Hypothalamus (tissue), 51 donors: Measurements from ENCODE around the gene RALGPS1.
A peak's percentile ranks its signal among the peaks of the same experiment; 100 is the strongest.

Experiments
- DNase-seq, 51 donors: peaks; one replicate each; lab custom pipeline; 2025; lab: John Stamatoyannopoulos, UW

The RALGPS1 gene

GRCh38 chr9:126904586-126904985 lies 10.0 kb upstream of the RALGPS1 start:
- DNase-seq: no peak

- no peak for DNase-seq
Observed at GRCh38 chr9:126906091-126906490, 8.5 kb upstream of the RALGPS1 start.

- no peak for DNase-seq
Observed at GRCh38 chr9:126907058-126907457, 7.5 kb upstream of the RALGPS1 start.

GRCh38 chr9:126915281-126915816 lies 767 bp downstream of the RALGPS1 start:
- peak in 13 of 51 donors; percentile 3 to 55 (median 18) for DNase-seq

- DNase-seq: peak in 1 of 51 donors; percentile 7
Observed at GRCh38 chr9:126915846-126916543, 1.4 kb downstream of the RALGPS1 start.

- DNase-seq: no peak
Observed at GRCh38 chr9:126916909-126917308, 2.3 kb downstream of the RALGPS1 start.

- DNase-seq: peak in 1 of 51 donors; percentile 14
Observed at GRCh38 chr9:126919193-126919592, 4.6 kb downstream of the RALGPS1 start.

GRCh38 chr9:126925876-126926275 lies 11.3 kb downstream of the RALGPS1 start:
- no peak for DNase-seq

GRCh38 chr9:126926364-126926763 lies 11.8 kb downstream of the RALGPS1 start:
- DNase-seq: no peak

GRCh38 chr9:126927419-126927818 lies 12.8 kb downstream of the RALGPS1 start:
- DNase-seq: no peak

GRCh38 chr9:126932871-126933321 lies 18.3 kb downstream of the RALGPS1 start:
- DNase-seq: peak in 3 of 51 donors; percentile 12 to 17 (median 12)

GRCh38 chr9:126933334-126933980 lies 18.9 kb downstream of the RALGPS1 start:
- DNase-seq: no peak

GRCh38 chr9:126934441-126934840 lies 19.9 kb downstream of the RALGPS1 start:
- DNase-seq: no peak

GRCh38 chr9:126935630-126936029 lies 21.0 kb downstream of the RALGPS1 start:
- no peak for DNase-seq

GRCh38 chr9:126937444-126937843 lies 22.9 kb downstream of the RALGPS1 start:
- no peak for DNase-seq

GRCh38 chr9:126938327-126938726 lies 23.7 kb downstream of the RALGPS1 start:
- no peak for DNase-seq

GRCh38 chr9:126939821-126940221 lies 25.2 kb downstream of the RALGPS1 start:
- DNase-seq: no peak

- no peak for DNase-seq
Observed at GRCh38 chr9:126942399-126942798, 27.8 kb downstream of the RALGPS1 start.

GRCh38 chr9:126945682-126946081 lies 31.1 kb downstream of the RALGPS1 start:
- no peak for DNase-seq

- DNase-seq: no peak
Observed at GRCh38 chr9:126947529-126947928, 32.9 kb downstream of the RALGPS1 start.

- no peak for DNase-seq
Observed at GRCh38 chr9:126952205-126952977, 37.8 kb downstream of the RALGPS1 start.
